Dendritic cell treated with granulocyte-macrophage colony-stimulating factor and Interleukin-4, amounts not matched to agents 40 ng/mL and 50 ng/mL, for 4 days (primary cell): ENCODE results near the gene MED15.
"Not testable (repeated sequence)": the region's sequence is repeated elsewhere in the genome, so short reads cannot be mapped to it uniquely, and the experiment has no call there.

ENCODE experiments used
- H3K27ac Mint-ChIP-seq: one replicate; pipeline ENCODE4 v1.8.0; 2022; ENCODE audit warnings: mild to moderate bottlenecking, mixed read lengths
- H3K27me3 Mint-ChIP-seq: one replicate; pipeline ENCODE4 v1.8.0; 2022; ENCODE audit warnings: mild to moderate bottlenecking, mixed read lengths
- H3K36me3 Mint-ChIP-seq: one replicate; pipeline ENCODE4 v1.8.0; 2022; ENCODE audit warnings: low read depth, mixed read lengths
- H3K4me1 Mint-ChIP-seq: one replicate; pipeline ENCODE4 v1.8.0; 2022; ENCODE audit warnings: low read depth, mixed read lengths
- H3K4me3 Mint-ChIP-seq: one replicate; pipeline ENCODE4 v1.8.0; 2022; ENCODE audit warnings: mild to moderate bottlenecking, moderate library complexity, mixed read lengths
- H3K9me3 Mint-ChIP-seq: one replicate; pipeline ENCODE4 v1.8.0; 2022; ENCODE audit warnings: mixed read lengths
- intact Hi-C: fragments of 100-400 bp; cut with micrococcal nuclease; formaldehyde crosslinking; loops from one replicate; pipeline ENCODE4 v1.15.0; 2022

MED15 gene

GRCh38 chr22:20507253-20508066, at the start of gene MED15:
Gene MED15, plus strand, starts transcription at chr22:20507610. Its CDS starts 69 bp downstream, at chr22:20507679.
- H3K4me1 Mint-ChIP-seq, result peaks cover 53% of the 10 kb centered on the region
- no peaks in the 10 kb centered on the region for H3K27me3 Mint-ChIP-seq
- peak within 1 kb of the TSS; percentile 93 for H3K4me3 Mint-ChIP-seq
- intact Hi-C loops, result loop anchor here (1.0 kb wide), 1 partner anchor 11 kb away; no protein-coding TSS in a partner anchor
- no peaks in the 10 kb centered on the region for H3K9me3 Mint-ChIP-seq
- peak within 1 kb of the TSS; percentile 95 for H3K27ac Mint-ChIP-seq
- peaks cover 47% of the 10 kb centered on the region for H3K36me3 Mint-ChIP-seq

- H3K27me3 Mint-ChIP-seq, result no peaks in the 10 kb centered on the region
- H3K4me3 Mint-ChIP-seq, result no peak overlapping the region
- no peaks in the 10 kb centered on the region for H3K9me3 Mint-ChIP-seq
- intact Hi-C loops, result no loop called here
- peaks cover 79% of the 10 kb centered on the region for H3K36me3 Mint-ChIP-seq
- H3K27ac Mint-ChIP-seq, result no peak overlapping the region
- peaks cover 38% of the 10 kb centered on the region for H3K4me1 Mint-ChIP-seq
These were observed 48.8 kb upstream of the MED15 start for GRCh38 chr22:20458530-20459151.

DNA sequence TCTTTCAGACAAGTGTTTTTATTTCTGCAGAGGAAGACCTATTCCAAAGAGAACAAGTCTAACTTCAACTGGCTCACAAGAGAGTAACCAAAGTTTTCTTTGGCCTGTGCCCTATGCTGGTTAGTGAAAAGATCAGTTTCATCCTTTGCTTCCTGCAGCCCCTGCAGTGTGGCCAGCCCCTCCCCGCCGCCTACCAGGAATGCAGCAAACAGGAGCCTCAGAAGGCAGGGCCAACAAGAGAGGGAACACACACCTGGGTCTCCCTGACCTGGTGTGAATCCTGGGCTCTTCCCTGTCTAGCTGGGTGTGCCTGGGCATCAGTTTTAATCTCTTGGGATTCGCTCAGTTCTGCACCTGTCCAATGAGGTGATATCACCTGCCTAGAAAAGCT, 48.3 kb upstream of the MED15 start:
- peaks cover 83% of the 10 kb centered on the region for H3K36me3 Mint-ChIP-seq

DNA sequence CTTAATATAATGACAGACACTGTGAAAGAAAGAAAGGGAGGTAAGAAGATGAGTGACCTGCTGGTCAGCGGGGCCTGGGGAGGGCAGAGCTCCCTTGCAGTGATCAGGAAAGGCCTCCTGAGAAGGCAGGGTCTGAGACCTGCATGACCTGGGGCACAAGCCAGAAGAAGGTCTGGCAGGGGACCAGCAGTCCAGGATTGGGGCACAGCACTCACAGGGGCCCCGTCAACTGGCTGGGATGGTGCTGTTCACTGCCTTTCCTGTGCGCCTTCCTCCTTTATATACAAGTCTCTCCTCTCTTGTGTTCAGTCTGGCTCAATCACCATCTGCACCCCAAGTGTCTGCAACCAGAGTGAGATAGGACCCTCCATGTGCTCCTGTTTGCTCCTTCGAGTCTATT, 47.5 kb upstream of the MED15 start:
- intact Hi-C loops, result no loop called here
- H3K9me3 Mint-ChIP-seq, result no peaks in the 10 kb centered on the region
- H3K27ac Mint-ChIP-seq, result no peak overlapping the region
- H3K4me1 Mint-ChIP-seq, result peaks cover 46% of the 10 kb centered on the region
- H3K36me3 Mint-ChIP-seq, result peaks cover 86% of the 10 kb centered on the region
- H3K4me3 Mint-ChIP-seq, result no peak overlapping the region
- no peaks in the 10 kb centered on the region for H3K27me3 Mint-ChIP-seq

More for the DNA sequence above, 48.3 kb upstream of the MED15 start:
- no peak overlapping the region for H3K27ac Mint-ChIP-seq
- intact Hi-C loops, result no loop called here
- peaks cover 43% of the 10 kb centered on the region for H3K4me1 Mint-ChIP-seq
- H3K27me3 Mint-ChIP-seq, result no peaks in the 10 kb centered on the region
- no peak overlapping the region for H3K4me3 Mint-ChIP-seq
- H3K9me3 Mint-ChIP-seq, result no peaks in the 10 kb centered on the region

GRCh38 chr22:20463324-20464095, 43.9 kb upstream of the MED15 start:
- peaks cover 70% of the 10 kb centered on the region for H3K36me3 Mint-ChIP-seq
- intact Hi-C loops, result no loop called here
- no peak overlapping the region for H3K4me3 Mint-ChIP-seq
- peaks cover 50% of the 10 kb centered on the region for H3K4me1 Mint-ChIP-seq
- H3K27me3 Mint-ChIP-seq, result no peaks in the 10 kb centered on the region
- no peaks in the 10 kb centered on the region for H3K9me3 Mint-ChIP-seq
- no peak overlapping the region for H3K27ac Mint-ChIP-seq

DNA sequence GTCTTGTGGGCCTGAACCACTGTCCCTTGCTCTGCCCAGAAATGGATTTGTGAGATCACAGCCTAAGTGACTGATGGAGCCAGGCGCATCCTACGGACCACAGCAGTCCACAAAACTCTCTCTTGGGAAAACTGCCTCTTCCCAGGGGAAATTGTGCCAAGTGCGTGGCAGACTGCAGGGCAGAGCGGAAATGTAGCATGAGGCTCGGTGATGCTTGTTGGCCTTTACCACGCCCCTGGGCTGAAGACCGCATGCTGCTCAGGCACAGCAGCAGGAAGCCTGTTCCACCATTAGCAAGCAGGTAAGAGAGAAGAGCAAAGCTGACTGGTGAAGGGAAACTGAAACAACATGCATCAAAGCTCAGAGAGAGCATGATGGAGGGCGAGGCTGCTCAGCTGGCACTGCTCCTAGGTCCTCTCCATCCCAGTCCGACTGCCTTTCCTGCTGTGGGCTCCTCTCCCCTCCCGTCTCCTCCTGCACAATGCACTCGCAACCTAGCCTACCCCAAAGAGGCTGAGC, 43.3 kb upstream of the MED15 start:
- H3K36me3 Mint-ChIP-seq, result peaks cover 70% of the 10 kb centered on the region

GRCh38 chr22:20464912-20465758, 42.3 kb upstream of the MED15 start:
- Mint-ChIP-seq H3K4me3 (no peak overlapping the region), H3K9me3 (no peaks in the 10 kb centered on the region), H3K4me1 (peaks cover 55% of the 10 kb centered on the region), H3K27ac (no peak overlapping the region), H3K36me3 (peaks cover 68% of the 10 kb centered on the region), H3K27me3 (no peaks in the 10 kb centered on the region)
- intact Hi-C loops, result no loop called here

More for the DNA sequence above, 43.3 kb upstream of the MED15 start:
- Mint-ChIP-seq H3K4me3 (no peak overlapping the region), H3K27ac (no peak overlapping the region), H3K4me1 (peaks cover 53% of the 10 kb centered on the region), H3K27me3 (no peaks in the 10 kb centered on the region), H3K9me3 (no peaks in the 10 kb centered on the region)
- intact Hi-C loops, result no loop called here

DNA sequence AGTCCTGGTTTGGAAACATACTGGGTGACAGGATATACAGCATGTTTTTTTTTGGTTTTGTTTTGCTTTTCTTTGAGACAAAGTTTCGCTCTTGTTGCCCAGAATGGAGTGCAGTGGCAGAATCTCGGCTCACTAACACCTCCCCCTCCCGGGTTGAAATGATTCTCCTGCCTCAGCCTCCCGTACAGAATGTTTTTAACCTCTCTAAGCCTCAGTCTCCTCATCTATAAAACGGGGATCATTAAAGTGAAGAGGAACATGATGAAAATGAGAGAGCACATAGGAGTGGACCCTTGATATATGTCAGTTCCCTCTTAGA, 41.7 kb upstream of the MED15 start:
- H3K27me3 Mint-ChIP-seq, result no peaks in the 10 kb centered on the region
- peaks cover 55% of the 10 kb centered on the region for H3K4me1 Mint-ChIP-seq
- no peak overlapping the region for H3K27ac Mint-ChIP-seq
- intact Hi-C loops, result no loop called here
- H3K36me3 Mint-ChIP-seq, result peaks cover 71% of the 10 kb centered on the region
- no peak overlapping the region for H3K4me3 Mint-ChIP-seq
- no peaks in the 10 kb centered on the region for H3K9me3 Mint-ChIP-seq

GRCh38 chr22:20466659-20467379, 40.6 kb upstream of the MED15 start:
- H3K27ac Mint-ChIP-seq, result peak overlapping the region; percentile 16
- H3K4me3 Mint-ChIP-seq, result no peak overlapping the region
- H3K4me1 Mint-ChIP-seq, result peaks cover 55% of the 10 kb centered on the region

GRCh38 chr22:20469110-20469868, 38.1 kb upstream of the MED15 start:
- Mint-ChIP-seq H3K9me3 (no peaks in the 10 kb centered on the region), H3K36me3 (peaks cover 73% of the 10 kb centered on the region), H3K4me3 (no peak overlapping the region), H3K4me1 (peaks cover 35% of the 10 kb centered on the region), H3K27me3 (no peaks in the 10 kb centered on the region), H3K27ac (no peak overlapping the region)
- intact Hi-C loops, result no loop called here

More at GRCh38 chr22:20466659-20467379, 40.6 kb upstream of the MED15 start:
- no peaks in the 10 kb centered on the region for H3K9me3 Mint-ChIP-seq
- intact Hi-C loops, result no loop called here
- H3K36me3 Mint-ChIP-seq, result peaks cover 75% of the 10 kb centered on the region
- H3K27me3 Mint-ChIP-seq, result no peaks in the 10 kb centered on the region

DNA sequence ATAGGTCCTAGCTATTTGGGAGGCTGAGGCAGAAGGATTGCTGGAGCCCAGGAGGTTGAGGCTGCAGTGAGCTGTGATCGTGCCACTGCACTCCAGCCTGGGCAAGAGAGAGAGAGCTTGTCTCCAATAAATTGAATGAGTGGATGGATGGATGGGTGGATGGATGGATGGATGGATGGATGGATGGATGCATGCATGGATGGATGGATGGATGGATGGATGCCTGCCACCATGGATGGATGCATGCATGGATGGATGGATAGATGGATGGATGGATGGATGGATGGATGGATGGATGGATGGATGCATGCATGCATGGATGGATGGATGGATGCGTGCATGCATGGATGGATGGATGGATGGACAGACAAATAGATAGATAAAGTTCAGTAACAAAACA, 36.9 kb upstream of the MED15 start:
- Mint-ChIP-seq H3K36me3 (peaks cover 64% of the 10 kb centered on the region), H3K4me1 (peaks cover 22% of the 10 kb centered on the region)
- H3K27me3 Mint-ChIP-seq, H3K4me3 Mint-ChIP-seq, H3K9me3 Mint-ChIP-seq, intact Hi-C loops, H3K27ac Mint-ChIP-seq: not testable (repeated sequence)

GRCh38 chr22:20471126-20471833, 36.1 kb upstream of the MED15 start:
- Mint-ChIP-seq H3K27me3 (no peaks in the 10 kb centered on the region), H3K4me1 (peaks cover 17% of the 10 kb centered on the region), H3K9me3 (no peaks in the 10 kb centered on the region), H3K27ac (no peak overlapping the region), H3K4me3 (no peak overlapping the region), H3K36me3 (peaks cover 68% of the 10 kb centered on the region)
- intact Hi-C loops, result no loop called here
